ENCODE results near the gene LRRIQ4.

GRCh38 chr3:169792359-169792758, 20.3 kb upstream of the LRRIQ4 start:
- no peak for TF ChIP-seq POLR2A (IDR thresholded peaks at IDR 0.05; ENCODE audit: low read depth)
- no peak for TF ChIP-seq CTCF (IDR thresholded peaks at IDR 0.05)
